ENCODE results near the gene HGFAC. TPM values are rescaled to one million over a fixed set of nuclear protein-coding genes. Genes with fewer than 3 reads are reported as not detected.

Gene HGFAC
- total RNA-seq, 2 experiments from 2014 or later, result not detected

- no peak overlapping the region for H3K27ac Mint-ChIP-seq
- ATAC-seq (ENCODE audit: low read depth) (no peak), DNase-seq (no peak)
- no peaks in the 10 kb centered on the region for H3K4me1 Mint-ChIP-seq
- H3K27me3 Mint-ChIP-seq, result peaks cover 2% of the 10 kb centered on the region
- no peaks in the 10 kb centered on the region for H3K36me3 Mint-ChIP-seq
- H3K4me3 Mint-ChIP-seq, result no peak overlapping the region
- POLR2A ChIA-PET, result no interaction called here
- H3K9me3 Mint-ChIP-seq, result no peaks in the 10 kb centered on the region
Measured at GRCh38 chr4:3497523-3498389, 56.0 kb downstream of the HGFAC start.

GRCh38 chr4:3498407-3498806 is 56.6 kb downstream of the HGFAC start:
- H3K27ac Mint-ChIP-seq, result no peak overlapping the region
- peaks cover 1% of the 10 kb centered on the region for H3K4me1 Mint-ChIP-seq
- no peaks in the 10 kb centered on the region for H3K9me3 Mint-ChIP-seq
- DNase-seq (no peak), ATAC-seq (ENCODE audit: low read depth) (no peak)
- no peak overlapping the region for H3K4me3 Mint-ChIP-seq
- POLR2A ChIA-PET, result no interaction called here
- peaks cover 2% of the 10 kb centered on the region for H3K27me3 Mint-ChIP-seq
- no peaks in the 10 kb centered on the region for H3K36me3 Mint-ChIP-seq

Other genes starting within 250 kb of the HGFAC start
- 1 to 10 TPM; 1.3 to 1.4 TPM for gene MSANTD1, start 192.8 kb upstream of the HGFAC start, total RNA-seq
- 1 to 10 TPM; 5.0 to 5.3 TPM for gene RGS12, start 148.9 kb upstream of the HGFAC start, total RNA-seq
- not detected for gene DOK7, start 21.3 kb downstream of the HGFAC start, total RNA-seq
- 10 to 100 TPM; 73.1 to 76.6 TPM for gene LRPAP1, start 90.5 kb downstream of the HGFAC start, total RNA-seq